Esophagus muscularis mucosa (tissue), 4 donors: ENCODE measurements around the gene SAFB2. TPM values are rescaled to one million over a fixed set of nuclear protein-coding genes. Genes with fewer than 3 reads are reported as not detected.

Experiments
- DNase-seq: peaks from one replicate; pipeline ENCODE4 v3.0.0-alpha.2; 2017; ENCODE audit errors: extremely low spot score
- H3K27ac ChIP-seq, 4 donors: fragments of 200-600 bp; sonication (generic); replicated peaks in 1 of 4; 1 replicate in 3 of 4; 2 replicates in 1 of 4; pipeline ENCODE4 v1.5.1; 2016 to 2019; ENCODE audit warnings: mild to moderate bottlenecking in 1 of 4
- H3K27me3 ChIP-seq, 4 donors: fragments of 200-600 bp; sonication (generic); one replicate each; pipeline versions ENCODE4 v1.5.1 to v1.6.0; 2016 to 2019
- H3K36me3 ChIP-seq, 4 donors: fragments of 200-600 bp; sonication (generic); one replicate each; pipeline ENCODE4 v1.5.1; 2016 to 2019
- H3K4me1 ChIP-seq, 4 donors: fragments of 200-600 bp; sonication (generic); one replicate each; pipeline ENCODE4 v1.5.1; 2016 to 2019
- H3K4me3 ChIP-seq, 4 donors: fragments of 200-600 bp; sonication (generic); 1 replicate in 2 of 4; 2 replicates in 2 of 4; pipeline ENCODE4 v1.5.1; 2016 to 2019; ENCODE audit warnings: mild to moderate bottlenecking in 4 of 4, moderate library complexity in 1 of 4
- H3K9me3 ChIP-seq, 4 donors: fragments of 200-600 bp; sonication (generic); 1 replicate in 3 of 4; 2 replicates in 1 of 4; pipeline ENCODE4 v1.5.1; 2016 to 2019
- CTCF ChIP-seq, 3 experiments: fragments of 200-600 bp in 2 of 3; fragments of 450-650 bp in 1 of 3; sonication (generic) in 2 of 3; IDR thresholded peaks; one replicate each; pipeline ENCODE4 v1.5.1; 2017 to 2019; ENCODE audit warnings: antibody characterized with exemption in 3 of 3, mild to moderate bottlenecking in 2 of 3, moderate library complexity in 1 of 3
- EP300 ChIP-seq: sonication (generic); formaldehyde crosslinking; IDR thresholded peaks from one replicate; pipeline ENCODE4 v1.6.1; 2017; ENCODE audit warnings: antibody characterized with exemption
- POLR2A ChIP-seq: fragments of 450-650 bp; IDR thresholded peaks from one replicate; pipeline ENCODE4 v1.6.1; 2017; ENCODE audit warnings: antibody characterized with exemption, moderate library complexity, mild to moderate bottlenecking, low read depth
- POLR2AphosphoS5 ChIP-seq, 2 donors: sonication (generic); formaldehyde crosslinking; IDR thresholded peaks; one replicate each; pipeline ENCODE4 v1.6.1; 2017; ENCODE audit warnings: antibody characterized with exemption in 2 of 2
- WGBS: methylation state at CpG from one replicate; pipeline ENCODE4 v1.1.5; 2018; 5-methylcytosine and 5-hydroxymethylcytosine counted together
- intact Hi-C: fragments of 100-400 bp; cut with DNase I; formaldehyde crosslinking; loops from one replicate; pipeline ENCODE4 v1.15.1; 2023
- small RNA-seq, 3 donors: library from RNA; depleted of rRNA; stranded (forward); fragments of <200 nt; gene quantifications; one replicate each; pipeline ENCODE3, GENCODE V24; 2016
- total RNA-seq, 4 donors: library from RNA; depleted of rRNA; stranded (reverse); fragments of >200 nt; gene quantifications; one replicate each; pipeline versions ENCODE4 v1.1.0 to v1.2.1, GENCODE V29; 2016

Gene SAFB2
- total RNA-seq, 4 donors from 2014 or later: 31.1 to 57.8 (median 42.7) TPM

- H3K27me3 ChIP-seq: peaks cover 0 to 31% (median 0%) of the 10 kb centered on the region in 4 donors
- intact Hi-C loops: no loop called here
- no peak overlapping the region for H3K4me3 ChIP-seq
- TF ChIP-seq POLR2A (no peak), POLR2AphosphoS5 (IDR thresholded peaks at IDR 0.05) (no peak), CTCF (IDR thresholded peaks at IDR 0.05) (no peak), EP300 (no peak)
- no peak for DNase-seq
- H3K36me3 ChIP-seq: no peaks in the 10 kb centered on the region
- peaks cover 0 to 24% (median 15%) of the 10 kb centered on the region in 4 donors for H3K9me3 ChIP-seq
- WGBS: 50% methylated on average over 11 of the region's 12 CpGs
- peaks cover 16 to 25% (median 22%) of the 10 kb centered on the region in 4 donors for H3K4me1 ChIP-seq
- no peak overlapping the region for H3K27ac ChIP-seq
Measured at GRCh38 chr19:5537870-5538269, 84.7 kb downstream of the SAFB2 start.

Small RNA genes lying within 50 kb of the gene (small RNA-seq; reads per million reads assigned to genes)
- gene SNRPEP4: 0 reads per million in 3 donors

Other genes starting within 250 kb of the SAFB2 start
- not detected for gene ZNRF4, start 167.4 kb downstream of the SAFB2 start, total RNA-seq
- 1 to 10 TPM in 1 of 4 donors, under 1 TPM in 2, not detected in 1; 0.17 to 2.9 (median 0.33) TPM for gene TINCR, start 54.8 kb downstream of the SAFB2 start, total RNA-seq
- 10 to 100 TPM; 48.4 to 96.2 (median 75.7) TPM for gene SAFB, start 307 bp upstream of the SAFB2 start, total RNA-seq
- 10 to 100 TPM; 46.4 to 70.0 (median 59.3) TPM for gene MICOS13, start 57.7 kb upstream of the SAFB2 start, total RNA-seq
- 10 to 100 TPM; 15.0 to 21.8 (median 17.8) TPM for gene HSD11B1L, start 58.3 kb upstream of the SAFB2 start, total RNA-seq
- 100 to 1,000 TPM; 461 to 719 (median 614) TPM for gene RPL36, start 67.5 kb upstream of the SAFB2 start, total RNA-seq
- gene LONP1, start 97.4 kb upstream of the SAFB2 start, total RNA-seq: 10 to 100 TPM; 49.0 to 70.4 (median 54.3) TPM
- under 1 TPM in 1 of 4 donors, not detected in 3; 0.19 TPM for gene CATSPERD, start 97.9 kb upstream of the SAFB2 start, total RNA-seq
- 1 to 10 TPM in 2 of 4 donors, under 1 TPM in 2; 0.19 to 1.2 (median 1.0) TPM for gene PRR22, start 162.0 kb upstream of the SAFB2 start, total RNA-seq
- 10 to 100 TPM; 20.3 to 34.1 (median 27.3) TPM for gene DUS3L, start 168.4 kb upstream of the SAFB2 start, total RNA-seq
- gene NRTN, start 182.3 kb upstream of the SAFB2 start, total RNA-seq: 10 to 100 TPM; 12.9 to 53.0 (median 29.5) TPM
- gene FUT6, start 216.9 kb upstream of the SAFB2 start, total RNA-seq: under 1 TPM in 1 of 4 donors, not detected in 3; 0.17 TPM
- under 1 TPM in 1 of 4 donors, not detected in 3; 0.57 TPM for gene FUT3, start 228.7 kb upstream of the SAFB2 start, total RNA-seq
- not detected for gene FUT5, start 247.8 kb upstream of the SAFB2 start, total RNA-seq